ENCODE results near the gene CLEC2D. TPM values are rescaled to one million over a fixed set of nuclear protein-coding genes. Genes with fewer than 3 reads are reported as not detected.

Gene CLEC2D
- total and polyA plus RNA-seq, 4 experiments from 2014 or later, result 241 to 297 (median 291) TPM

DNA sequence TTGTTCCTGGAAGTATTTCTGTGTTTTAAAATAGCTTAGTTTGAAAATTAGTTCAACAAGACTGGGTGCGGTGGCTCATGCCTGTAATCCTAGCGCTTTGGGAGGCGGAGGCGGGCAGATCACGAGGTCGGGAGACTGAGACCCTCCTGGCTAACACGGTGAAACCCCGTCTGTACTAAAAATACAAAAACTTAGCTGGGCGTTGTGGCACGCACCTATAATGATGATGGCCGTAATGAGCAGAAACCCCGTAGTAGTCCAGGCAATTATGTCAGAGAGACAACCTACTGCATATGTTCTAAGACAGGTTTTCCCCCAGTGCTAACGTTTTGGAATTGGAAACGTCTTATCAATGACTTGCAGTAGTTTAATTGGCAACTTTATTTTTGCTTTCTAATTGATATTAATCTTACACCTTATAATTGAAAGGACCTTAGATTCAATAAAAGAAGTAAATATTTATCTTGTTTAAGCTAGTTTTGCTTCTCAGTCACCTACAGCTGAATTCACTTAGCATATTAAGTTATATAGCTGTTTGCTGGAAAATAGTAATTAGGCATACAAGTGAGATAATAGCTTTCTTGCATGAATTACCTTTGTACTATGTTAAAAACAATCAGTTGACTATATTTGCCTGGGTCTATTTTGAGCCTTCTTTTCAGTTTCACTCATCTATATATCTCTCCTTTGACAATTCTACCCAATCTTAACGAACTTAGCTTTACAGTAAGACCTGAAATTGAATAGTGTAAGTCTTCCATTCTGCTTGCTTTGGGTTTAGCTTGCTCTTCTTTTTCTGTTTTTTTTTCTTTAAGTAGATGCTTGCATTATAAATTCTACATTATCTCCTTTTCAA is 47.8 kb downstream of the CLEC2D start:
- H3K4me3 Mint-ChIP-seq, result no peak overlapping the region
- H3K36me3 Mint-ChIP-seq, result no peaks in the 10 kb centered on the region
- DNase-seq, result no peak
- H3K9me3 ChIP-seq (ENCODE audit: control insufficient read depth in 1 of 2, low read length in 2 of 2), result no peaks in the 10 kb centered on the region
- peak overlapping the region in 1 of 7 donors; percentile 3 for H3K27ac Mint-ChIP-seq
- peaks cover 0 to 12% (median 4%) of the 10 kb centered on the region in 4 donors for H3K4me1 Mint-ChIP-seq
- POLR2A ChIA-PET (ENCODE audit: partially characterized antibody), result interaction anchor here (0.7 to 1.8 kb wide), 4 partner anchors 9 to 96 kb away, joined by 3 to 5 read pairs (median 4); no protein-coding TSS in a partner anchor
- no peak overlapping the region for H3K27ac ChIP-seq (ENCODE audit: low read depth, low read length)
- H3K4me1 ChIP-seq (ENCODE audit: insufficient read depth, low read length), result no peaks in the 10 kb centered on the region
- H3K36me3 ChIP-seq (ENCODE audit: insufficient read depth, low read length), result no peaks in the 10 kb centered on the region
- H3K27me3 ChIP-seq (ENCODE audit: insufficient read depth, low read length), result no peaks in the 10 kb centered on the region
- H3K4me3 ChIP-seq (ENCODE audit: low read length in 2 of 2), result no peak overlapping the region
- no peaks in the 10 kb centered on the region for H3K9me3 Mint-ChIP-seq
- intact Hi-C loops (cut with micrococcal nuclease), result no loop called here
- H3K27me3 Mint-ChIP-seq, result peaks cover 0 to 1% of the 10 kb centered on the region in 2 donors
- CTCF ChIA-PET (ENCODE audit: partially characterized antibody), result interaction anchor here (1.1 to 3.2 kb wide), 5 partner anchors 9 to 386 kb away, joined by 3 to 26 read pairs (median 4); no protein-coding TSS in a partner anchor

DNA sequence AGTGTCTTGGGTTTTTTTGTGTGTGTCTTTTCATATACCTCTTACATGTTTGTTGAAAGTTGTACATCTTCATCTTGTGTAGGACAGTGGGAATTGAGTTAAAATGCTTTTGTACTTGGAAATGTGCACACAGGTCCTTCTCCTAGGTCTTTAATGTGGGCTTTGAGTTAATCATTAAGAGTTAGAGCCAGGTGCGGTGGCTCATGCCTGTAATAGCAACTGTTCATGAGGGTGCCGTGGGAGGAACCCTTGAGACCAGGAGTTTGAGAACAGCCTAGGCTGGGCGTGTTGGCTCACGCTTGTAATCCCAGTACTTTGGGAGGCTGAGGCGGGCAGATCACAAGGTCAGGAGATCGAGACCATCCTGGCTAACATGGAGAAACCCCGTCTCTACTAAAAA is 49.5 kb downstream of the CLEC2D start:
- Histone ChIP-seq H3K27ac (ENCODE audit: low read depth, low read length) (no peak overlapping the region), H3K36me3 (ENCODE audit: insufficient read depth, low read length) (no peaks in the 10 kb centered on the region), H3K4me3 (ENCODE audit: low read length in 2 of 2) (no peak overlapping the region), H3K4me1 (ENCODE audit: insufficient read depth, low read length) (no peaks in the 10 kb centered on the region), H3K9me3 (ENCODE audit: control insufficient read depth in 1 of 2, low read length in 2 of 2) (no peaks in the 10 kb centered on the region), H3K27me3 (ENCODE audit: insufficient read depth, low read length) (no peaks in the 10 kb centered on the region)
- Mint-ChIP-seq H3K27ac (peak overlapping the region in 1 of 7 donors; percentile 37), H3K4me1 (peaks cover 0 to 14% (median 4%) of the 10 kb centered on the region in 4 donors), H3K27me3 (peaks cover 0 to 4% of the 10 kb centered on the region in 2 donors), H3K9me3 (no peaks in the 10 kb centered on the region), H3K4me3 (no peak overlapping the region), H3K36me3 (peaks cover 0 to 3% of the 10 kb centered on the region in 2 donors)
- POLR2A ChIA-PET (ENCODE audit: partially characterized antibody), result interaction anchor here (1.8 kb wide), 1 partner anchor 11 kb away, joined by 5 read pairs; no protein-coding TSS in a partner anchor
- intact Hi-C loops (cut with micrococcal nuclease), result no loop called here
- CTCF ChIA-PET (ENCODE audit: partially characterized antibody), result interaction anchor here (0.9 to 3.2 kb wide), 2 partner anchors 11 to 80 kb away, joined by 3 to 26 read pairs; no protein-coding TSS in a partner anchor
- no peak for DNase-seq

GRCh38 chr12:9719790-9720189 is 50.3 kb downstream of the CLEC2D start:
- POLR2A ChIA-PET (ENCODE audit: partially characterized antibody), result no interaction called here
- CTCF ChIA-PET (ENCODE audit: partially characterized antibody), result no interaction called here
- Mint-ChIP-seq H3K27ac (no peak overlapping the region), H3K27me3 (peaks cover 0 to 4% of the 10 kb centered on the region in 2 donors), H3K4me3 (no peak overlapping the region), H3K4me1 (peaks cover 0 to 16% (median 4%) of the 10 kb centered on the region in 4 donors), H3K9me3 (no peaks in the 10 kb centered on the region), H3K36me3 (peaks cover 0 to 3% of the 10 kb centered on the region in 2 donors)
- Histone ChIP-seq H3K4me3 (ENCODE audit: low read length in 2 of 2) (no peak overlapping the region), H3K27ac (ENCODE audit: low read depth, low read length) (no peak overlapping the region), H3K9me3 (ENCODE audit: control insufficient read depth in 1 of 2, low read length in 2 of 2) (no peaks in the 10 kb centered on the region), H3K27me3 (ENCODE audit: insufficient read depth, low read length) (no peaks in the 10 kb centered on the region), H3K36me3 (ENCODE audit: insufficient read depth, low read length) (no peaks in the 10 kb centered on the region), H3K4me1 (ENCODE audit: insufficient read depth, low read length) (no peaks in the 10 kb centered on the region)
- DNase-seq, result no peak
- intact Hi-C loops (cut with micrococcal nuclease), result no loop called here

GRCh38 chr12:9721394-9722092 is 52.0 kb downstream of the CLEC2D start:
- H3K27ac ChIP-seq (ENCODE audit: low read depth, low read length), result no peak overlapping the region
- H3K4me3 ChIP-seq (ENCODE audit: low read length in 2 of 2), result no peak overlapping the region
- no peaks in the 10 kb centered on the region for H3K9me3 ChIP-seq (ENCODE audit: control insufficient read depth in 1 of 2, low read length in 2 of 2)
- no peaks in the 10 kb centered on the region for H3K4me1 ChIP-seq (ENCODE audit: insufficient read depth, low read length)
- peaks cover 0 to 10% (median 2%) of the 10 kb centered on the region in 4 donors for H3K4me1 Mint-ChIP-seq
- no peaks in the 10 kb centered on the region for H3K27me3 ChIP-seq (ENCODE audit: insufficient read depth, low read length)
- intact Hi-C loops (cut with micrococcal nuclease), result no loop called here
- no peaks in the 10 kb centered on the region for H3K36me3 ChIP-seq (ENCODE audit: insufficient read depth, low read length)
- DNase-seq, result no peak
- H3K27ac Mint-ChIP-seq, result peak overlapping the region in 2 of 7 donors; percentile 29 to 40
- H3K4me3 Mint-ChIP-seq, result no peak overlapping the region
- ChIA-PET POLR2A (ENCODE audit: partially characterized antibody) (interaction anchor here (0.9 to 1.1 kb wide), 2 partner anchors 16 to 20 kb away, joined by 3 to 4 read pairs; no protein-coding TSS in a partner anchor), CTCF (ENCODE audit: partially characterized antibody) (interaction anchor here (0.6 to 4.8 kb wide), 3 partner anchors 12 to 21 kb away, joined by 3 to 37 read pairs (median 8); no protein-coding TSS in a partner anchor)
- no peaks in the 10 kb centered on the region for H3K9me3 Mint-ChIP-seq
- H3K36me3 Mint-ChIP-seq, result peaks cover 0 to 3% of the 10 kb centered on the region in 2 donors
- H3K27me3 Mint-ChIP-seq, result peaks cover 0 to 6% of the 10 kb centered on the region in 2 donors

DNA sequence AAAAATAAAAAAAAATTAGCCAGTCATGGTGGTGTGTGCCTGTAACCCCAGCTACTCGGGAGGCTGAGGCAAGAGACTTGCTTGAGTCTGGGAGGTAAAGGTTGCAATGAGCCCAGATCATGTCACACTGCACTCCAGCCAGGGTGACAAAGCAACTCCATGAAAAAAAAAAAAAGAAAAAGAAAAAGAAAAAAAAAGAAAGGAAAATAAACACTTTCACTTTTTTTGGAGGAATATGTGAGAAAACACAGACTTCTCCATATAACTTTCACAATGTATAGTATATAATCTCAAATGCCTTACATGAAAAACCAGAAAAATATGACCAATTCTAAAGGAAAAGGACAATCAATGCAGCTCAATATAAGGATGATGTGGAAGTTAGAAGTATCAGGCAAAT is 54.5 kb downstream of the CLEC2D start:
- H3K4me3 ChIP-seq (ENCODE audit: low read length in 2 of 2), result no peak overlapping the region
- no peaks in the 10 kb centered on the region for H3K4me1 ChIP-seq (ENCODE audit: insufficient read depth, low read length)
- H3K9me3 ChIP-seq (ENCODE audit: control insufficient read depth in 1 of 2, low read length in 2 of 2), result no peaks in the 10 kb centered on the region
- POLR2A ChIA-PET (ENCODE audit: partially characterized antibody), result interaction anchor here (0.9 to 1.3 kb wide), 2 partner anchors 16 to 18 kb away, joined by 3 to 4 read pairs; no protein-coding TSS in a partner anchor
- no peaks in the 10 kb centered on the region for H3K36me3 ChIP-seq (ENCODE audit: insufficient read depth, low read length)
- CTCF ChIA-PET (ENCODE audit: partially characterized antibody), result interaction anchor here (0.7 to 4.8 kb wide), 3 partner anchors 15 to 27 kb away, joined by 3 to 37 read pairs (median 4); no protein-coding TSS in a partner anchor
- intact Hi-C loops (cut with micrococcal nuclease), result no loop called here
- H3K27ac ChIP-seq (ENCODE audit: low read depth, low read length), result no peak overlapping the region
- H3K27ac Mint-ChIP-seq, result no peak overlapping the region
- peaks cover 0 to 3% of the 10 kb centered on the region in 2 donors for H3K36me3 Mint-ChIP-seq
- peaks cover 0 to 10% (median 3%) of the 10 kb centered on the region in 4 donors for H3K4me1 Mint-ChIP-seq
- no peak overlapping the region for H3K4me3 Mint-ChIP-seq
- H3K9me3 Mint-ChIP-seq, result no peaks in the 10 kb centered on the region
- peaks cover 0 to 4% of the 10 kb centered on the region in 2 donors for H3K27me3 Mint-ChIP-seq
- no peak for DNase-seq
- no peaks in the 10 kb centered on the region for H3K27me3 ChIP-seq (ENCODE audit: insufficient read depth, low read length)

- Histone ChIP-seq H3K36me3 (ENCODE audit: insufficient read depth, low read length) (no peaks in the 10 kb centered on the region), H3K27me3 (ENCODE audit: insufficient read depth, low read length) (no peaks in the 10 kb centered on the region), H3K9me3 (ENCODE audit: control insufficient read depth in 1 of 2, low read length in 2 of 2) (no peaks in the 10 kb centered on the region), H3K4me3 (ENCODE audit: low read length in 2 of 2) (no peak overlapping the region), H3K27ac (ENCODE audit: low read depth, low read length) (no peak overlapping the region), H3K4me1 (ENCODE audit: insufficient read depth, low read length) (no peaks in the 10 kb centered on the region)
- Mint-ChIP-seq H3K9me3 (no peaks in the 10 kb centered on the region), H3K4me3 (no peak overlapping the region), H3K4me1 (peaks cover 0 to 15% (median 7%) of the 10 kb centered on the region in 4 donors), H3K27ac (no peak overlapping the region), H3K27me3 (peaks cover 0 to 4% of the 10 kb centered on the region in 2 donors), H3K36me3 (peaks cover 0 to 3% of the 10 kb centered on the region in 2 donors)
- POLR2A ChIA-PET (ENCODE audit: partially characterized antibody), result interaction anchor here (1.0 to 1.3 kb wide), 2 partner anchors 17 to 23 kb away, joined by 3 to 4 read pairs; no protein-coding TSS in a partner anchor
- no peak for DNase-seq
- CTCF ChIA-PET (ENCODE audit: partially characterized antibody), result interaction anchor here (0.9 to 4.8 kb wide), 5 partner anchors 16 to 394 kb away, joined by 3 to 37 read pairs (median 3); no protein-coding TSS in a partner anchor
- intact Hi-C loops (cut with micrococcal nuclease), result no loop called here
Observed at GRCh38 chr12:9725213-9725870, 55.8 kb downstream of the CLEC2D start.
